HCT116 (cell line): ENCODE results near the gene ARSB. TPM values are rescaled to one million over a fixed set of nuclear protein-coding genes. Genes with fewer than 3 reads are reported as not detected.

ENCODE experiments used
- ATAC-seq: fragments of 200-7000 bp; cut with Tn5 transposase; 2 replicates; pipeline ENCODE4 v1.9.1; 2020; ENCODE audit warnings: mild to moderate bottlenecking, moderate library complexity
- BruUV-seq: library from RNA; stranded (reverse); fragments of 400-500 nt; replicated peaks from 2 replicates; lab custom pipeline; 2021; lab: Mats Ljungman, UMichigan
- CTCF ChIA-PET: fragments of 300-600 bp; sonication (Branson Sonifier 250); formaldehyde crosslinking; loops from one replicate; lab custom pipeline; 2021; ENCODE audit warnings: antibody characterized with exemption; lab: Charles Lee
- POLR2A ChIA-PET: fragments of 300-600, 350-600 bp; sonication (Branson Sonifier 250); formaldehyde crosslinking; loops from one replicate; lab custom pipeline; 2021; ENCODE audit warnings: antibody characterized with exemption; lab: Charles Lee
- RAD21 ChIA-PET, 2 experiments: fragments of 300-600 bp; sonication (Branson Sonifier 250); formaldehyde crosslinking; loops; one replicate each; lab custom pipeline; 2023; ENCODE audit warnings: low total read pairs in 2 of 2; ENCODE audit not compliant: uncharacterized antibody in 2 of 2, unreplicated experiment in 2 of 2, low non-redundant PET in 1 of 2; lab: Charles Lee
- DNase-seq: peaks from one replicate; pipeline ENCODE4 v3.0.0-alpha.2; 2010; ENCODE audit warnings: low read depth, low spot score
- H2AFZ ChIP-seq: fragments of 200-600 bp; shearing (Covaris generic), sonication (generic); 2 replicates; pipeline ENCODE4 v1.6.1; 2017; ENCODE audit warnings: low read depth, mixed run types, mixed read lengths, antibody characterized with exemption, low read length; ENCODE audit not compliant: poor library complexity, severe bottlenecking
- H3K27ac ChIP-seq: 2 replicates; pipeline ENCODE4 v1.5.1; 2012; ENCODE audit warnings: low read depth, low read length
- H3K27me3 ChIP-seq: fragments of 200-600 bp; sonication (generic); 2 replicates; pipeline ENCODE4 v1.6.1; 2016; ENCODE audit warnings: mixed run types, low read length, mixed read lengths; ENCODE audit not compliant: insufficient read depth
- H3K36me3 ChIP-seq, 2 experiments: fragments of 200-500 bp in 1 of 2; fragments of 200-600 bp in 1 of 2; sonication (Bioruptor generic) in 1 of 2; sonication (generic) in 1 of 2; 2 replicates each; pipeline versions ENCODE4 v1.5.1 to v1.6.1; 2014 to 2016; ENCODE audit warnings: low read length in 2 of 2, inconsistent platforms in 1 of 2, mixed read lengths in 1 of 2, mixed run types in 1 of 2; ENCODE audit not compliant: insufficient read depth in 2 of 2, control insufficient read depth in 1 of 2
- H3K4me1 ChIP-seq, 2 experiments: fragments of 200-600 bp in 1 of 2; sonication (generic) in 1 of 2; 2 replicates each; pipeline versions ENCODE4 v1.5.1 to v1.6.1; 2012 to 2017; ENCODE audit warnings: low read length in 2 of 2, inconsistent platforms in 1 of 2, mild to moderate bottlenecking in 1 of 2, mixed read lengths in 1 of 2, mixed run types in 1 of 2, moderate library complexity in 1 of 2; ENCODE audit not compliant: insufficient read depth in 2 of 2, control insufficient read depth in 1 of 2
- H3K4me2 ChIP-seq: fragments of 200-600 bp; sonication (generic); 2 replicates; pipeline ENCODE4 v1.6.1; 2017; ENCODE audit warnings: mixed run types, low read length, mixed read lengths
- H3K4me3 ChIP-seq, 2 experiments: fragments of 200-600 bp in 1 of 2; sonication (generic) in 1 of 2; replicated peaks in 1 of 2; 2 replicates each; pipeline ENCODE4 v1.5.1; 2011 to 2016; ENCODE audit warnings: low read length in 2 of 2, control low read depth in 1 of 2, low read depth in 1 of 2, mild to moderate bottlenecking in 1 of 2, mixed read lengths in 1 of 2, mixed run types in 1 of 2
- H3K79me2 ChIP-seq: fragments of 200-600 bp; sonication (generic); 2 replicates; pipeline ENCODE4 v1.6.1; 2017; ENCODE audit warnings: mild to moderate bottlenecking, mixed run types, low read length, moderate library complexity, mixed read lengths; ENCODE audit not compliant: insufficient read depth
- H3K9ac ChIP-seq: fragments of 200-600 bp; sonication (generic); 2 replicates; pipeline ENCODE4 v1.6.1; 2016; ENCODE audit warnings: low read length, mixed read lengths
- H3K9me2 ChIP-seq: fragments of 200-600 bp; sonication (generic), shearing (Covaris generic); 2 replicates; pipeline ENCODE4 v1.6.1; 2017; ENCODE audit warnings: mixed run types, mild to moderate bottlenecking, moderate library complexity; ENCODE audit not compliant: insufficient read depth
- H3K9me3 ChIP-seq, 2 experiments: fragments of 200-500 bp in 1 of 2; fragments of 200-600 bp in 1 of 2; sonication (Bioruptor generic) in 1 of 2; sonication (generic) in 1 of 2; 2 replicates each; pipeline ENCODE4 v1.6.1; 2014 to 2017; ENCODE audit warnings: low read length in 2 of 2, mixed read lengths in 2 of 2, inconsistent platforms in 1 of 2, low read depth in 1 of 2, mild to moderate bottlenecking in 1 of 2, mixed run types in 1 of 2, moderate library complexity in 1 of 2; ENCODE audit not compliant: control insufficient read depth in 1 of 2, insufficient read depth in 1 of 2
- H4K20me1 ChIP-seq: fragments of 200-600 bp; sonication (generic), shearing (Covaris generic); 2 replicates; pipeline ENCODE4 v1.6.1; 2017; ENCODE audit warnings: mixed run types, mild to moderate bottlenecking, moderate library complexity; ENCODE audit not compliant: insufficient read depth
- CEBPB ChIP-seq: IDR thresholded peaks from 2 replicates; pipeline ENCODE4 v1.6.1; 2012; ENCODE audit warnings: low read depth
- EZH2 ChIP-seq: fragments of 200-600 bp; sonication (generic); IDR thresholded peaks from 2 replicates; pipeline ENCODE4 v1.6.1; 2017; ENCODE audit warnings: antibody characterized with exemption, mixed run types
- FOSL1 ChIP-seq: IDR thresholded peaks from 2 replicates; pipeline ENCODE4 v1.6.1; 2012; ENCODE audit warnings: low read depth
- JUND ChIP-seq: IDR thresholded peaks from 2 replicates; pipeline ENCODE4 v1.6.1; 2012
- MAX ChIP-seq: IDR thresholded peaks from 2 replicates; pipeline ENCODE4 v1.6.1; 2012
- POLR2A ChIP-seq: IDR thresholded peaks from 2 replicates; pipeline ENCODE4 v1.7.0; 2011; ENCODE audit warnings: borderline replicate concordance; ENCODE audit not compliant: insufficient read depth, insufficient read length; ENCODE audit errors: extremely low read depth
- RAD21 ChIP-seq: IDR thresholded peaks from 2 replicates; pipeline ENCODE4 v1.6.1; 2012; ENCODE audit warnings: low read depth, mild to moderate bottlenecking
- SIN3A ChIP-seq: IDR thresholded peaks from 2 replicates; pipeline ENCODE4 v1.6.1; 2012; ENCODE audit warnings: low read depth
- SP1 ChIP-seq: IDR thresholded peaks from 2 replicates; pipeline ENCODE4 v1.6.1; 2012; ENCODE audit warnings: low read depth
- SRF ChIP-seq: IDR thresholded peaks from 2 replicates; pipeline ENCODE4 v1.6.1; 2012; ENCODE audit warnings: low read depth
- TCF7L2 ChIP-seq: IDR thresholded peaks from 2 replicates; pipeline ENCODE4 v1.7.0; 2011; ENCODE audit warnings: borderline replicate concordance, inconsistent platforms; ENCODE audit not compliant: insufficient read depth, insufficient read length; ENCODE audit errors: extremely low read depth
- ZFX ChIP-seq: fragments of 450-650 bp; IDR thresholded peaks from 2 replicates; pipeline ENCODE4 v1.6.1; 2017
- intact Hi-C: fragments of 100-400 bp; cut with micrococcal nuclease; formaldehyde crosslinking; loops from 2 replicates; pipeline ENCODE4 v1.10.0; 2022
- total RNA-seq: library from RNA; stranded (reverse); gene quantifications from one replicate; pipeline ENCODE4 v1.2.1, GENCODE V29; 2021; ENCODE audit not compliant: unreplicated experiment
- TF ChIP-seq, protein P1 (sequence below): IDR thresholded peaks from 2 replicates; pipeline ENCODE4 v1.6.1; 2011; ENCODE audit warnings: mild to moderate bottlenecking, low read length, moderate library complexity; ENCODE audit not compliant: insufficient replicate concordance; ENCODE audit errors: extremely low read depth
- TF ChIP-seq, protein P2 (sequence below), 3 experiments: fragments of 200-600 bp in 1 of 3; sonication (generic) in 1 of 3; IDR thresholded peaks in 2 of 3; conservative IDR thresholded peaks in 1 of 3; 2 replicates each; pipeline ENCODE4 v1.5.1; 2012 to 2017; ENCODE audit warnings: low read depth in 2 of 3, low read length in 2 of 3, antibody characterized with exemption in 1 of 3, borderline replicate concordance in 1 of 3, control low read depth in 1 of 3, mild to moderate bottlenecking in 1 of 3, mixed read lengths in 1 of 3, mixed run types in 1 of 3, moderate library complexity in 1 of 3; ENCODE audit not compliant: insufficient read depth in 1 of 3

Gene ARSB
- total RNA-seq, 1 experiment from 2014 or later: 4.8 TPM

GRCh38 chr5:78811866-78812265 is 173.2 kb downstream of the ARSB start:
- ChIA-PET POLR2A (no interaction called here), CTCF (no interaction called here)
- Histone ChIP-seq H3K79me2 (no peaks in the 10 kb centered on the region), H4K20me1 (no peaks in the 10 kb centered on the region), H3K4me2 (no peak overlapping the region), H2AFZ (no peak overlapping the region), H3K27me3 (no peaks in the 10 kb centered on the region), H3K4me3 (no peak overlapping the region), H3K9me2 (peaks cover 3% of the 10 kb centered on the region; the same call in 1 of the 2 replicates), H3K27ac (no peak overlapping the region), H3K4me1 (peaks cover 0 to 11% of the 10 kb centered on the region in 2 experiments; a peak in 2 of 4 replicates)
- no peak for DNase-seq
- TF ChIP-seq CEBPB: no peak
- no peak for TF ChIP-seq RAD21
- TF ChIP-seq, protein P1, sequence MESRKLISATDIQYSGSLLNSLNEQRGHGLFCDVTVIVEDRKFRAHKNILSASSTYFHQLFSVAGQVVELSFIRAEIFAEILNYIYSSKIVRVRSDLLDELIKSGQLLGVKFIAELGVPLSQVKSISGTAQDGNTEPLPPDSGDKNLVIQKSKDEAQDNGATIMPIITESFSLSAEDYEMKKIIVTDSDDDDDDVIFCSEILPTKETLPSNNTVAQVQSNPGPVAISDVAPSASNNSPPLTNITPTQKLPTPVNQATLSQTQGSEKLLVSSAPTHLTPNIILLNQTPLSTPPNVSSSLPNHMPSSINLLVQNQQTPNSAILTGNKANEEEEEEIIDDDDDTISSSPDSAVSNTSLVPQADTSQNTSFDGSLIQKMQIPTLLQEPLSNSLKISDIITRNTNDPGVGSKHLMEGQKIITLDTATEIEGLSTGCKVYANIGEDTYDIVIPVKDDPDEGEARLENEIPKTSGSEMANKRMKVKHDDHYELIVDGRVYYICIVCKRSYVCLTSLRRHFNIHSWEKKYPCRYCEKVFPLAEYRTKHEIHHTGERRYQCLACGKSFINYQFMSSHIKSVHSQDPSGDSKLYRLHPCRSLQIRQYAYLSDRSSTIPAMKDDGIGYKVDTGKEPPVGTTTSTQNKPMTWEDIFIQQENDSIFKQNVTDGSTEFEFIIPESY: no peak
- TF ChIP-seq MAX: no peak
- TF ChIP-seq SIN3A: no peak
- TF ChIP-seq EZH2: no peak
- TF ChIP-seq, all 23 proteins: peak for 0
- intact Hi-C loops: no loop called here
- BruUV-seq: no TSS peak
- RAD21 ChIA-PET: no interaction called here
- no peaks in the 10 kb centered on the region for H3K36me3 ChIP-seq
- ATAC-seq: no peak
- H3K9ac ChIP-seq: no peak overlapping the region
- no peaks in the 10 kb centered on the region for H3K9me3 ChIP-seq

GRCh38 chr5:78811121-78811817 is 173.8 kb downstream of the ARSB start:
- H3K4me1 ChIP-seq: peaks cover 0 to 12% of the 10 kb centered on the region in 2 experiments; a peak in 2 of 4 replicates
- no peak for DNase-seq
- H3K27me3 ChIP-seq: no peaks in the 10 kb centered on the region
- no peak overlapping the region for H2AFZ ChIP-seq
- no peak for ATAC-seq
- H3K9ac ChIP-seq: no peak overlapping the region
- no peak overlapping the region for H3K4me3 ChIP-seq
- ChIA-PET RAD21 (no interaction called here), POLR2A (no interaction called here), CTCF (no interaction called here)
- no peaks in the 10 kb centered on the region for H3K79me2 ChIP-seq
- intact Hi-C loops: no loop called here
- H3K9me2 ChIP-seq: peaks cover 3% of the 10 kb centered on the region; the same call in 1 of the 2 replicates
- no peaks in the 10 kb centered on the region for H3K36me3 ChIP-seq
- H4K20me1 ChIP-seq: no peaks in the 10 kb centered on the region
- no peak overlapping the region for H3K27ac ChIP-seq
- no peak overlapping the region for H3K4me2 ChIP-seq
- no peaks in the 10 kb centered on the region for H3K9me3 ChIP-seq
- no TSS peak for BruUV-seq
- TF ChIP-seq SP1 (no peak), SRF (no peak), JUND (no peak), RAD21 (no peak), ZFX (no peak), FOSL1 (no peak), CEBPB (no peak), POLR2A (no peak), TCF7L2 (no peak)
- TF ChIP-seq, protein P1: no peak
- TF ChIP-seq, protein P2, sequence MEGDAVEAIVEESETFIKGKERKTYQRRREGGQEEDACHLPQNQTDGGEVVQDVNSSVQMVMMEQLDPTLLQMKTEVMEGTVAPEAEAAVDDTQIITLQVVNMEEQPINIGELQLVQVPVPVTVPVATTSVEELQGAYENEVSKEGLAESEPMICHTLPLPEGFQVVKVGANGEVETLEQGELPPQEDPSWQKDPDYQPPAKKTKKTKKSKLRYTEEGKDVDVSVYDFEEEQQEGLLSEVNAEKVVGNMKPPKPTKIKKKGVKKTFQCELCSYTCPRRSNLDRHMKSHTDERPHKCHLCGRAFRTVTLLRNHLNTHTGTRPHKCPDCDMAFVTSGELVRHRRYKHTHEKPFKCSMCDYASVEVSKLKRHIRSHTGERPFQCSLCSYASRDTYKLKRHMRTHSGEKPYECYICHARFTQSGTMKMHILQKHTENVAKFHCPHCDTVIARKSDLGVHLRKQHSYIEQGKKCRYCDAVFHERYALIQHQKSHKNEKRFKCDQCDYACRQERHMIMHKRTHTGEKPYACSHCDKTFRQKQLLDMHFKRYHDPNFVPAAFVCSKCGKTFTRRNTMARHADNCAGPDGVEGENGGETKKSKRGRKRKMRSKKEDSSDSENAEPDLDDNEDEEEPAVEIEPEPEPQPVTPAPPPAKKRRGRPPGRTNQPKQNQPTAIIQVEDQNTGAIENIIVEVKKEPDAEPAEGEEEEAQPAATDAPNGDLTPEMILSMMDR (IDR thresholded peaks at IDR 0.05 in 2 of 3, conservative IDR thresholded peaks at IDR 0.05 in 1 of 3; ENCODE audit: borderline replicate concordance in 1 of 3, insufficient read depth in 1 of 3, low read depth in 2 of 3, low read length in 2 of 3): no peak
